Measurements from ENCODE around the gene SLC22A5.
"Not testable (repeated sequence)": the region's sequence is repeated elsewhere in the genome, so short reads cannot be mapped to it uniquely, and the experiment has no call there.

Gene SLC22A5

DNA sequence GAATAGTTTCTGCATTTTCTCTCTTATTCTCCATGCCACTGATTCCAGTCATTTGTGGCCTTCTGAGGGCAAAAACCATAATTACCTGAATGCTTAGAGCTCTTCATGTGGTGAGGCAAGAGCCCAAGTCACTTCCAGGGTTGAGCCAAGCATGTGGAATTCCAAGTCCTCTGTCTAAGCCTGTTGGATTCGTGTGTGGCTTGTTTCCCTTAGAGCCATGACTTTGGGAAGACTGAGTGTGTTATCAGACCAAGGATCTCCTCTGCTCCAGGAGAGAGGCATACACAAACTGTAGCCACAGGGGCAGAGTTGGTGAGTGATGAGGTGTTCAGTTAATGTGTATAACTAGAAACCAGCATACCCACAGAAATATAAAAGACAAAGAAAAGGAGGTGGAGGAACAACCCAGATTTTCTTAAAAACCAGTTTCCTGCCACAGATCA lies 27.1 kb downstream of the SLC22A5 start:
- ChIA-PET POLR2A (interaction anchor here (0.6 kb wide), 1 partner anchor 651 kb away, joined by 3 read pairs; no protein-coding TSS in a partner anchor), CTCF (interaction anchor here (0.9 to 16.7 kb wide), 6 partner anchors 10 to 103 kb away, joined by 3 to 375 read pairs (median 4); no protein-coding TSS in a partner anchor)
- H3K4me3 ChIP-seq (ENCODE audit: control insufficient read depth in 1 of 7, extremely low read depth in 1 of 7, insufficient read depth in 4 of 7, low read depth in 2 of 7, low read length in 6 of 7) = no peak overlapping the region
- WGBS (ENCODE audit: insufficient coverage) = 100% methylated on average over 1 of the region's 1 CpG
- H3K4me1 ChIP-seq (ENCODE audit: control extremely low read depth in 1 of 4, control insufficient read depth in 4 of 4, insufficient read depth in 4 of 4, low read length in 3 of 4) = peaks cover 0 to 3% (median 0%) of the 10 kb centered on the region in 4 experiments
- no peaks in the 10 kb centered on the region for H3K9me3 ChIP-seq (ENCODE audit: control extremely low read depth in 1 of 5, control insufficient read depth in 4 of 5, insufficient read depth in 2 of 5, low read depth in 1 of 5, low read length in 4 of 5)
- no peaks in the 10 kb centered on the region for H3K27me3 ChIP-seq (replicated peaks in 2 of 5; ENCODE audit: control insufficient read depth in 4 of 5, insufficient read depth in 5 of 5, low read length in 4 of 5)
- no peak overlapping the region for H3K27ac ChIP-seq (ENCODE audit: insufficient read depth in 1 of 2, low read depth in 1 of 2, low read length in 2 of 2, poor library complexity in 1 of 2, severe bottlenecking in 2 of 2)
- no peak for DNase-seq
- H3K36me3 ChIP-seq (ENCODE audit: control insufficient read depth in 4 of 4, insufficient read depth in 4 of 4, low read length in 3 of 4) = peaks cover 0 to 37% (median 12%) of the 10 kb centered on the region in 4 experiments

DNA sequence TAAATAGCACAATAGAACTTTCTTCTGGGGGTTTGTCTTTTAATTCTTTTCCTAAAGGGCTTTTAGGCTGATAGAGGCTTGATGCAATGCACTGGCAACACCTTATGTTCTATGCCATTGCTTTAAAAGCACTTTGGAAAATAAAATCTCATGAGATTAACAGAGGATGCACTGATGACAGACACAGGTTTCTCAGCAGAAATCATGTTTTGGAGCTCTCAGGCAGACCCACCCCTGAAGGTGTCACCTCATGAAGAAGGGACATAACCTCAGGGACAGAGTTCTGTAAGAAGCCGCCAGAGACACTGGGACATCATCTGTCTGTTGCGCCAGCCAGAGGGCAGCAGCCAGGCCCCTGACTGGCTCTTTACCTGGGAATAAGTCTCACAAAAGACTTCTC lies 27.7 kb downstream of the SLC22A5 start:
- Histone ChIP-seq H3K4me1 (ENCODE audit: control extremely low read depth in 1 of 4, control insufficient read depth in 4 of 4, insufficient read depth in 4 of 4, low read length in 3 of 4) (peaks cover 0 to 3% (median 0%) of the 10 kb centered on the region in 4 experiments), H3K27ac (ENCODE audit: insufficient read depth in 1 of 2, low read depth in 1 of 2, low read length in 2 of 2, poor library complexity in 1 of 2, severe bottlenecking in 2 of 2) (no peak overlapping the region), H3K36me3 (ENCODE audit: control insufficient read depth in 4 of 4, insufficient read depth in 4 of 4, low read length in 3 of 4) (peaks cover 0 to 37% (median 12%) of the 10 kb centered on the region in 4 experiments), H3K27me3 (replicated peaks in 2 of 5; ENCODE audit: control insufficient read depth in 4 of 5, insufficient read depth in 5 of 5, low read length in 4 of 5) (no peaks in the 10 kb centered on the region), H3K4me3 (ENCODE audit: control insufficient read depth in 1 of 7, extremely low read depth in 1 of 7, insufficient read depth in 4 of 7, low read depth in 2 of 7, low read length in 6 of 7) (no peak overlapping the region), H3K9me3 (ENCODE audit: control extremely low read depth in 1 of 5, control insufficient read depth in 4 of 5, insufficient read depth in 2 of 5, low read depth in 1 of 5, low read length in 4 of 5) (no peaks in the 10 kb centered on the region)
- no peak for DNase-seq
- no CpG with 5 or more reads among the region's 2 CpGs for WGBS (ENCODE audit: insufficient coverage)
- ChIA-PET POLR2A (no interaction called here), CTCF (interaction anchor here (1.4 kb wide), 1 partner anchor 11 kb away, joined by 6 read pairs; no protein-coding TSS in a partner anchor)

DNA sequence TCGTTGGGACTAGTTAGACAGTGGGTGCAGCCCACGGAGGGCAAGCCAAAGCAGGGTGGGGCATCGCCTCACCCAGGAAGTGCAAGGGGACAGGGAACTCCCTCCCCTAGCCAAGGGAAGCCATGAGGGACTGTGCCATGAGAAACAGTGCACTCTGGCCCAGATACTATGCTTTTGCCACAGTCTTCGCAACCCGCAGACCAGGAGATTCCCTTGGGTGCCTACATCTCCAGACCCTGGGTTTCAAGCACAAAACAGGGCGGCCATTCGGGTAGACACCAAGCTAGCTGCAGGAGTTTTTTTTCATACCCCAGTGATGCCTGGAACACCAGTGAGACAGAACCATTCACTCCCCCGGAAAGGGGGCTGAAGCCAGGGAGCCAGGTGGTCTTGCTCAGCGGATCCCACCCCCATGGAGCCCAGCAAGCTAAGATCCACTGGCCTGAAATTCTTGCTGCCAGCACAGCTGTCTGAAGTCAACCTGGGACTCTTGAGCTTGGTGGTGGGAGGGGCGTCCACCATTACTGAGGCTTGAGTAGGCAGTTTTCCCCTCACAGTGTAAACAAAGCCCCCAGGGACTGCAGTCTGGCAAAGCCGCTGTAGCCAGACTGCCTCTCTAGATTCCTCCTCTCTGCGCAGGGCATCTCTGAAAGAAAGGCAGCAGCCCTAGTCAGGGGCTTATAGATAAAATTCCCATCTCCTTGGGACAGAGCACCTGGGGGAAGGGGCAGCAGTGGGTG lies 28.6 kb downstream of the SLC22A5 start:
- not testable (repeated sequence) for H3K27ac ChIP-seq (ENCODE audit: insufficient read depth in 1 of 2, low read depth in 1 of 2, low read length in 2 of 2, poor library complexity in 1 of 2, severe bottlenecking in 2 of 2); H3K4me3 ChIP-seq (ENCODE audit: control insufficient read depth in 1 of 7, extremely low read depth in 1 of 7, insufficient read depth in 4 of 7, low read depth in 2 of 7, low read length in 6 of 7); DNase-seq; H3K4me1 ChIP-seq (ENCODE audit: control extremely low read depth in 1 of 4, control insufficient read depth in 4 of 4, insufficient read depth in 4 of 4, low read length in 3 of 4); H3K27me3 ChIP-seq (replicated peaks in 2 of 5; ENCODE audit: control insufficient read depth in 4 of 5, insufficient read depth in 5 of 5, low read length in 4 of 5); H3K9me3 ChIP-seq (ENCODE audit: control extremely low read depth in 1 of 5, control insufficient read depth in 4 of 5, insufficient read depth in 2 of 5, low read depth in 1 of 5, low read length in 4 of 5)
- POLR2A ChIA-PET = interaction anchor here (0.6 kb wide), 1 partner anchor 90 kb away, joined by 3 read pairs; no protein-coding TSS in a partner anchor
- WGBS (ENCODE audit: insufficient coverage) = over 99% methylated on average over 11 of the region's 12 CpGs
- peaks cover 0 to 29% (median 11%) of the 10 kb centered on the region in 4 experiments for H3K36me3 ChIP-seq (ENCODE audit: control insufficient read depth in 4 of 4, insufficient read depth in 4 of 4, low read length in 3 of 4)
- CTCF ChIA-PET = interaction anchor here (1.0 to 2.1 kb wide), 4 partner anchors 10 to 81 kb away, joined by 3 to 6 read pairs (median 4); no protein-coding TSS in a partner anchor

DNA sequence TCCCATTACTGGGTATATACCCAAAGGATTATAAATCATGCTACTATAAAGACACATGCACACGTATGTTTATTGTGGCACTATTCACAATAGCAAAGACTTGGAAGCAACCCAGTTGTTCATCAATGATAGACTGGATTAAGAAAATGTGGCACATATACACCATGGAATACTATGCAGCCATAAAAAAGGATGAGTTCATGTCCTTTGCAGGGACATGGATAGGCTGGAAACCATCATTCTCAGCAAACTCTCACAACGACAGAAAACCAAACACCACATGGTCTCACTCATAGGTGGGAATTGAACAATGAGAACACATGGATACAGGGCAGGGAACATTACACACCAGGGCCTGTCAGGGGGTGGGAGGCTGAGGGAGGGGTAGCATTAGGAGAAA lies 34.5 kb downstream of the SLC22A5 start:
- H3K9me3 ChIP-seq (ENCODE audit: control extremely low read depth in 1 of 5, control insufficient read depth in 4 of 5, insufficient read depth in 2 of 5, low read depth in 1 of 5, low read length in 4 of 5); H3K4me3 ChIP-seq (ENCODE audit: control insufficient read depth in 1 of 7, extremely low read depth in 1 of 7, insufficient read depth in 4 of 7, low read depth in 2 of 7, low read length in 6 of 7); DNase-seq; POLR2A ChIA-PET; H3K36me3 ChIP-seq (ENCODE audit: control insufficient read depth in 4 of 4, insufficient read depth in 4 of 4, low read length in 3 of 4); H3K27ac ChIP-seq (ENCODE audit: insufficient read depth in 1 of 2, low read depth in 1 of 2, low read length in 2 of 2, poor library complexity in 1 of 2, severe bottlenecking in 2 of 2); CTCF ChIA-PET; H3K27me3 ChIP-seq (replicated peaks in 2 of 5; ENCODE audit: control insufficient read depth in 4 of 5, insufficient read depth in 5 of 5, low read length in 4 of 5): not testable (repeated sequence)
- no CpG with 5 or more reads among the region's 2 CpGs for WGBS (ENCODE audit: insufficient coverage)
- peaks cover 0 to 16% (median under 1%) of the 10 kb centered on the region in 4 experiments for H3K4me1 ChIP-seq (ENCODE audit: control extremely low read depth in 1 of 4, control insufficient read depth in 4 of 4, insufficient read depth in 4 of 4, low read length in 3 of 4)

DNA sequence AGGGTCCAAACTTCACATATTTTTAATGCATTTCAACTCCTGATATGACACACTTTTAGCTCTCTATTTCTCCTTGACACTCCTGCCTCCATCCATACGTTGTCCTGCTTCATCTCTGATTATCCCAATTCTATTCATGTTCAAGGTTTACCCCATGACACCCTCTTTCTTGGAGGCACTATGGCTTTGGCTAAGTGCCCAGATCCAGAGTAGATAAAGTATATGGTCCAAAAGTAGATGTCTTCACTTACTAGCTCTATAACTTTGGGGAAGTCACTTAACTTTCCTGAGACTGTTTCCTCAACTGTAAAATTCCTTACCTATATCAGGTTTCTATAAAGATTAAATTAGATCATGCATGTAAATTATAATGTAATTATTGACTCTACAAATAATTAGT lies 36.1 kb downstream of the SLC22A5 start:
- Histone ChIP-seq H3K36me3 (ENCODE audit: control insufficient read depth in 4 of 4, insufficient read depth in 4 of 4, low read length in 3 of 4) (peaks cover 0 to 2% (median 1%) of the 10 kb centered on the region in 4 experiments), H3K9me3 (ENCODE audit: control extremely low read depth in 1 of 5, control insufficient read depth in 4 of 5, insufficient read depth in 2 of 5, low read depth in 1 of 5, low read length in 4 of 5) (peaks cover 0 to 3% (median 0%) of the 10 kb centered on the region in 5 experiments), H3K27ac (ENCODE audit: insufficient read depth in 1 of 2, low read depth in 1 of 2, low read length in 2 of 2, poor library complexity in 1 of 2, severe bottlenecking in 2 of 2) (no peak overlapping the region), H3K4me1 (ENCODE audit: control extremely low read depth in 1 of 4, control insufficient read depth in 4 of 4, insufficient read depth in 4 of 4, low read length in 3 of 4) (peaks cover 8 to 30% (median 12%) of the 10 kb centered on the region in 4 experiments), H3K4me3 (ENCODE audit: control insufficient read depth in 1 of 7, extremely low read depth in 1 of 7, insufficient read depth in 4 of 7, low read depth in 2 of 7, low read length in 6 of 7) (no peak overlapping the region), H3K27me3 (replicated peaks in 2 of 5; ENCODE audit: control insufficient read depth in 4 of 5, insufficient read depth in 5 of 5, low read length in 4 of 5) (no peaks in the 10 kb centered on the region)
- no peak for DNase-seq
- WGBS (ENCODE audit: insufficient coverage) = no CpG with 5 or more reads among the region's 1 CpG
- ChIA-PET POLR2A (interaction anchor here (1.2 to 1.5 kb wide), 2 partner anchors 74 to 85 kb away, joined by 4 read pairs; partner anchors contain the start of gene IRF1), CTCF (interaction anchor here (1.1 to 4.5 kb wide), 6 partner anchors 10 to 99 kb away, joined by 3 to 47 read pairs (median 5); no protein-coding TSS in a partner anchor)

DNA sequence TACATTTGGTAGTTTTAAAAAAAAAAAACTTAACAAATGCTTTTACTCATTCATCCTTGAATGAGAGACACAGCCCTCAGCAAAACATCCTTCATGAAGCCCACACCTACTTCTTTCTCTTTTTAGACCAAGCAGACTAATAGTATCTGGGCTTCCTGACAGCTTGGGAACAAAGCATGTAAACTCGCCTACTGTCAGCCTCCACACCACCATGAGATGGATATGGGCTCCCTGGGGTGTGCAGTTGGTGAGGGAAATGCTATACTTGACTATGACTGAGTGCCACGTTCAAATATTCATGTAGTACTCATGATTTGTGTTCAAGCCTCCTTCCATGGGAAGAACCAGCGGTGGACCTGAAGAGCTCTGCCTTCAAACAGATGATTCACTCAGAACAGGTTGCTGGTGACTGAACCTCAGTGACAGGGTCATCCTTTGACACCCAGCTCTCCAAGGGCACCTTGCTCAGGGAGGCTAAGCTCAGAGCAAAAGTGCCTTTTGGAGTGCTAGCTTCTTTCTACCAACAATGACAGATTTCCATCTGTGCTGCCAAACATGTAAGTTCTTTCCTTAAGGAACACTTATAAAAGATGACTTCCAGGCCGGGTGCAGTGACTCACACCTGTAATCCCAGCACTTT lies 36.8 kb downstream of the SLC22A5 start:
- CTCF ChIA-PET = interaction anchor here (0.7 to 4.5 kb wide), 10 partner anchors 9 to 226 kb away, joined by 3 to 47 read pairs (median 4); no protein-coding TSS in a partner anchor
- Histone ChIP-seq H3K36me3 (ENCODE audit: control insufficient read depth in 4 of 4, insufficient read depth in 4 of 4, low read length in 3 of 4) (peaks cover 0 to 2% (median 1%) of the 10 kb centered on the region in 4 experiments), H3K4me3 (ENCODE audit: control insufficient read depth in 1 of 7, extremely low read depth in 1 of 7, insufficient read depth in 4 of 7, low read depth in 2 of 7, low read length in 6 of 7) (no peak overlapping the region), H3K4me1 (ENCODE audit: control extremely low read depth in 1 of 4, control insufficient read depth in 4 of 4, insufficient read depth in 4 of 4, low read length in 3 of 4) (peaks cover 10 to 33% (median 13%) of the 10 kb centered on the region in 4 experiments), H3K27me3 (replicated peaks in 2 of 5; ENCODE audit: control insufficient read depth in 4 of 5, insufficient read depth in 5 of 5, low read length in 4 of 5) (no peaks in the 10 kb centered on the region), H3K9me3 (ENCODE audit: control extremely low read depth in 1 of 5, control insufficient read depth in 4 of 5, insufficient read depth in 2 of 5, low read depth in 1 of 5, low read length in 4 of 5) (peaks cover 0 to 3% (median 0%) of the 10 kb centered on the region in 5 experiments), H3K27ac (ENCODE audit: insufficient read depth in 1 of 2, low read depth in 1 of 2, low read length in 2 of 2, poor library complexity in 1 of 2, severe bottlenecking in 2 of 2) (no peak overlapping the region)
- no peak for DNase-seq
- POLR2A ChIA-PET = interaction anchor here (1.2 to 1.5 kb wide), 2 partner anchors 73 to 85 kb away, joined by 4 read pairs; partner anchors contain the start of gene IRF1
- 83% methylated on average over 2 of the region's 4 CpGs for WGBS (ENCODE audit: insufficient coverage)
